Measurements from ENCODE around the gene ARHGEF39.
A peak's percentile ranks its signal among the peaks of the same experiment; 100 is the strongest.
"Not testable (repeated sequence)": the region's sequence is repeated elsewhere in the genome, so short reads cannot be mapped to it uniquely, and the experiment has no call there.

Gene ARHGEF39

DNA sequence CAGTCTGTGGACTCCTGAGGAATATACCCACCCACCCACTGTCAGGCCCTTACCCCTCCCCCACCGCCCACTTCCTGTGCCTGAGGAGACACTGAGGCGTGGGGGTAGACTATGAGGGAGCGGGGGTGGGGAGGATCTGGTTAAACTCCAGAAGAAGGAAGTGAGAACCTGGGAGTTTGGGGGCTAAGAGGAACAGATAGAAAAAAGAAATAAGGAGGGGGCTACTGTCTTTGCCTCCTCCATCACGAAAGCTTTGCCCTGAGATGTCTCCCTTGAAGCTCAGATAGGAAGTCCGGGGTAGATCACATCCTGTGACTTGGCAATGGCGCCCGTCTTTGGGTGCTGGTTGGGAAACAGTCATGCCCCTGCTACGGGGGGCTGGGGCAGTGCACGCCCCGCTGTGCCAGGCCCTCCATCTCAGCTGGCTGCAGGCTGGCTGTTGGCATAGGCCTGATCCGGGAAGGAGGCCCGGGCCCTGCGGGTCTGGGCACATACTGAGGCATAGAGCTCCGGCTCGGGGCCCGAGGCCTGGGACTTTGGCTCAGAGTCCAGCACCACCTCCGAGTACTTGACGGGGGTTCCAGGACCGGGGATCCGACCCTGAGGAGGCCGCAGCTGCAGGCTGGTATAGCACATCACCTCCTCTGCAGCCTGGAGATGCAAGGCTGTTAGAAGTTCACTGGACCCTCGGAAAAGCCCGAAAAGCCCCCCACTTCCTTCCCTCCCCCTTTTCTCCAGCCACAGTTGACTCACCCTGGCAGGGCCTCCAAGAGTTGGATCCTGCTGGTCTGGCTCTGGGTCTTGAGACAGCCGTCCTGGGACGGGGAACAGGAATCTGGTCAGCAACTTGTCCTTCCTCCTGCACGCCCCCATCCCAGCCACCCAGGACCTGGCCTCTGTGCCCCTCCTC, 15.3 kb downstream of the ARHGEF39 start:
- H3K27ac ChIP-seq (replicated peaks) = peak overlapping the region; percentile 64
- peak; percentile 59 for DNase-seq (ENCODE audit: low read depth in 1 of 2, low spot score in 1 of 2)
- H3K4me3 ChIP-seq (replicated peaks; ENCODE audit: insufficient read depth, low read length) = no peak overlapping the region
- TF ChIP-seq GABPA (IDR thresholded peaks at IDR 0.05; ENCODE audit: low read depth) (no peak), SPI1 (IDR thresholded peaks at IDR 0.05; ENCODE audit: borderline replicate concordance, low read depth) (peak; percentile 82), POLR2AphosphoS5 (IDR thresholded peaks at IDR 0.05; ENCODE audit: low read depth) (no peak)
- TF ChIP-seq, protein P1, sequence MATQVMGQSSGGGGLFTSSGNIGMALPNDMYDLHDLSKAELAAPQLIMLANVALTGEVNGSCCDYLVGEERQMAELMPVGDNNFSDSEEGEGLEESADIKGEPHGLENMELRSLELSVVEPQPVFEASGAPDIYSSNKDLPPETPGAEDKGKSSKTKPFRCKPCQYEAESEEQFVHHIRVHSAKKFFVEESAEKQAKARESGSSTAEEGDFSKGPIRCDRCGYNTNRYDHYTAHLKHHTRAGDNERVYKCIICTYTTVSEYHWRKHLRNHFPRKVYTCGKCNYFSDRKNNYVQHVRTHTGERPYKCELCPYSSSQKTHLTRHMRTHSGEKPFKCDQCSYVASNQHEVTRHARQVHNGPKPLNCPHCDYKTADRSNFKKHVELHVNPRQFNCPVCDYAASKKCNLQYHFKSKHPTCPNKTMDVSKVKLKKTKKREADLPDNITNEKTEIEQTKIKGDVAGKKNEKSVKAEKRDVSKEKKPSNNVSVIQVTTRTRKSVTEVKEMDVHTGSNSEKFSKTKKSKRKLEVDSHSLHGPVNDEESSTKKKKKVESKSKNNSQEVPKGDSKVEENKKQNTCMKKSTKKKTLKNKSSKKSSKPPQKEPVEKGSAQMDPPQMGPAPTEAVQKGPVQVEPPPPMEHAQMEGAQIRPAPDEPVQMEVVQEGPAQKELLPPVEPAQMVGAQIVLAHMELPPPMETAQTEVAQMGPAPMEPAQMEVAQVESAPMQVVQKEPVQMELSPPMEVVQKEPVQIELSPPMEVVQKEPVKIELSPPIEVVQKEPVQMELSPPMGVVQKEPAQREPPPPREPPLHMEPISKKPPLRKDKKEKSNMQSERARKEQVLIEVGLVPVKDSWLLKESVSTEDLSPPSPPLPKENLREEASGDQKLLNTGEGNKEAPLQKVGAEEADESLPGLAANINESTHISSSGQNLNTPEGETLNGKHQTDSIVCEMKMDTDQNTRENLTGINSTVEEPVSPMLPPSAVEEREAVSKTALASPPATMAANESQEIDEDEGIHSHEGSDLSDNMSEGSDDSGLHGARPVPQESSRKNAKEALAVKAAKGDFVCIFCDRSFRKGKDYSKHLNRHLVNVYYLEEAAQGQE (IDR thresholded peaks at IDR 0.05; ENCODE audit: insufficient replicate concordance, low read depth) = no peak
- TF ChIP-seq, protein P2, sequence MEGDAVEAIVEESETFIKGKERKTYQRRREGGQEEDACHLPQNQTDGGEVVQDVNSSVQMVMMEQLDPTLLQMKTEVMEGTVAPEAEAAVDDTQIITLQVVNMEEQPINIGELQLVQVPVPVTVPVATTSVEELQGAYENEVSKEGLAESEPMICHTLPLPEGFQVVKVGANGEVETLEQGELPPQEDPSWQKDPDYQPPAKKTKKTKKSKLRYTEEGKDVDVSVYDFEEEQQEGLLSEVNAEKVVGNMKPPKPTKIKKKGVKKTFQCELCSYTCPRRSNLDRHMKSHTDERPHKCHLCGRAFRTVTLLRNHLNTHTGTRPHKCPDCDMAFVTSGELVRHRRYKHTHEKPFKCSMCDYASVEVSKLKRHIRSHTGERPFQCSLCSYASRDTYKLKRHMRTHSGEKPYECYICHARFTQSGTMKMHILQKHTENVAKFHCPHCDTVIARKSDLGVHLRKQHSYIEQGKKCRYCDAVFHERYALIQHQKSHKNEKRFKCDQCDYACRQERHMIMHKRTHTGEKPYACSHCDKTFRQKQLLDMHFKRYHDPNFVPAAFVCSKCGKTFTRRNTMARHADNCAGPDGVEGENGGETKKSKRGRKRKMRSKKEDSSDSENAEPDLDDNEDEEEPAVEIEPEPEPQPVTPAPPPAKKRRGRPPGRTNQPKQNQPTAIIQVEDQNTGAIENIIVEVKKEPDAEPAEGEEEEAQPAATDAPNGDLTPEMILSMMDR (IDR thresholded peaks at IDR 0.05; ENCODE audit: insufficient read depth, low read length) = no peak
- H3K27me3 ChIP-seq (ENCODE audit: insufficient read depth, poor library complexity, severe bottlenecking) = no peaks in the 10 kb centered on the region

DNA sequence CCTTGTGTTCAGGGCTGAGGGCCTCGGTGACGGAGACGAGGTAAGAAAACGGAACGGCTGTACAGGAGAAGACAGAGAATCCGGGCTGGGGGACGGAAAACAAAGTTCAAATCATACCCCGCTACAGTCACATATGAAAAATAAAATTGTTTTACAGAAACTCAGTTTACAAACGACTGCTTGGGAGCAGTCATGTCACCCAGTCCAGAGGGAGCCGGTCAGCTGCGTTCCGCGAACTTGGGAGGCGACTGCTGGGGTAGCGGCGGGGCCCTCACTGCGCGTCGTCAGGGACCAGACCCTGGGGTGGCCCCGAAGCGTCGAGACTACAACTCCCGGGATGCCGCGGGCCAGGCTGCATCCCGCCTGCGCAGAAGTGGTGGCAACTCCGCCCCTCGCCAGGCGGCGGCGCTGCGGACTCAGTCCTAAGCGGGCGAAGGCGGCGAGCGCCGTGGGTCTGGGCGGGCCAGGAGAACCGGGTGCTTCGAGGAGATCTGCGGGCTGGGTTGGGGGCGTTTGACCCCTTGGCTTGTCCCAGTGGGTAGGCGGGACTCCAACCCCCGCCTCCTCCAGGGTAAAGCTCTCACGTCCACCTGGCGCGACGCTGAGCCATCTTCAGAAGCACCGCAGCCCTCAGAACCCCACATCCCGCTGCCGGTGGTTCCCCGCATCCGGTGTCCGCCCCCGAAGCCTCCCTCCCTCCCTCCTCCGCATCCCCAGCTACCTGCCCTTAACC, 18.3 kb downstream of the ARHGEF39 start:
- H3K27ac ChIP-seq (replicated peaks) = peak overlapping the region; percentile 65
- DNase-seq (ENCODE audit: low read depth in 1 of 2, low spot score in 1 of 2) = peak; percentile 78 to 88
- TF ChIP-seq SPI1 (IDR thresholded peaks at IDR 0.05; ENCODE audit: borderline replicate concordance, low read depth) = no peak
- peak; percentile 50; the same call in 1 of the 2 replicates for TF ChIP-seq POLR2AphosphoS5 (IDR thresholded peaks at IDR 0.05; ENCODE audit: low read depth)
- TF ChIP-seq, protein P2 (IDR thresholded peaks at IDR 0.05; ENCODE audit: insufficient read depth, low read length) = peak; percentile 71
- peak; percentile 42; the same call in 1 of the 2 replicates for TF ChIP-seq GABPA (IDR thresholded peaks at IDR 0.05; ENCODE audit: low read depth)
- TF ChIP-seq, protein P1 (IDR thresholded peaks at IDR 0.05; ENCODE audit: insufficient replicate concordance, low read depth) = no peak
- peak overlapping the region; percentile 54 for H3K4me3 ChIP-seq (replicated peaks; ENCODE audit: insufficient read depth, low read length)
- no peaks in the 10 kb centered on the region for H3K27me3 ChIP-seq (ENCODE audit: insufficient read depth, poor library complexity, severe bottlenecking)

DNA sequence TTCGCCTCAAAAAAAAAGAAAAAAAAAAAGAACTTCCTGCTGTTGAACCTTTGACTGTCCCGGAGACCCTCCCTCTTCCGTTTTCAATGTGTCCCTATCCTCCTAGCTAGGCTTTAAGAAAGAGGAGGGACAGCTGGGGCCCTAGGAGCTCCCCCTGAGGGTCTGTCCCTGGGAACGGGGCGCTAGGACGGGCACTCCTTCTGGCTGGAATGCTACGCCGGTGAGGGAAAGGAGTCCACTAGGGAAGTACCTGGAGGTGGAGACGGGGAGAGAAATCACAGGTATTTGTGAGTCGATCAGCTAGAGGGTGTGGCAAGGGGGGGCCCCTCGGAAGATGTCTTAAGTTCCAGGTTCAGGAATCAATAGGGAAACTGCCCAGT, 18.9 kb downstream of the ARHGEF39 start:
- Histone ChIP-seq H3K27ac (replicated peaks) (peak overlapping the region; percentile 65), H3K4me3 (replicated peaks; ENCODE audit: insufficient read depth, low read length) (peak overlapping the region; percentile 54), H3K27me3 (ENCODE audit: insufficient read depth, poor library complexity, severe bottlenecking) (no peaks in the 10 kb centered on the region)
- TF ChIP-seq POLR2AphosphoS5 (IDR thresholded peaks at IDR 0.05; ENCODE audit: low read depth) = no peak
- no peak for TF ChIP-seq SPI1 (IDR thresholded peaks at IDR 0.05; ENCODE audit: borderline replicate concordance, low read depth)
- TF ChIP-seq, protein P2 (IDR thresholded peaks at IDR 0.05; ENCODE audit: insufficient read depth, low read length) = no peak
- TF ChIP-seq, protein P1 (IDR thresholded peaks at IDR 0.05; ENCODE audit: insufficient replicate concordance, low read depth) = no peak
- no peak for TF ChIP-seq GABPA (IDR thresholded peaks at IDR 0.05; ENCODE audit: low read depth)
- DNase-seq (ENCODE audit: low read depth in 1 of 2, low spot score in 1 of 2) = no peak

DNA sequence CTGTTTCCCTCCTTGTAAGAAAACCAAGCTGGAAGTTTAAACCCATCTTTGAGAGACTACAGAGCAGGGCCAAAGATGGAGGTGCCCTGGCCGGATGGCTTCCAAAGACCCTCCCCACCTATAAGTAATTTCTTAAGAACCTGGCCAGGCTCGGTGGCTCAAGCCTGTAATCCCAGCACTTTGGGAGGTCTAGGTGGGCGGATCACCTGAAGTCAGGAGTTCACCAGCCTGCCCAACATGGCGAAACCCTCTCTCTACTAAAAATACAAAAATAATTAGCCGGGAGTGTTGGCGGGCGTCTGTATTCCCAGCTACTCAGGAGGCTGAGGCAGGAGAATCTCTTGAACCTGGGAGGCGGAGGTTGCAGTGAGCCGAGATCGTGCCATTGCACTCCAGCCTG, 19.3 kb downstream of the ARHGEF39 start:
- not testable (repeated sequence) for DNase-seq (ENCODE audit: low read depth in 1 of 2, low spot score in 1 of 2)

More for the DNA sequence above, 19.3 kb downstream of the ARHGEF39 start:
- not testable (repeated sequence) for H3K27me3 ChIP-seq (ENCODE audit: insufficient read depth, poor library complexity, severe bottlenecking); H3K4me3 ChIP-seq (replicated peaks; ENCODE audit: insufficient read depth, low read length)
- peak overlapping the region; percentile 36 for H3K27ac ChIP-seq (replicated peaks)
